ENCODE measurements around the gene AP5B1. TPM values are rescaled to one million over a fixed set of nuclear protein-coding genes. Genes with fewer than 3 reads are reported as not detected.
"Not testable (repeated sequence)": the region's sequence is repeated elsewhere in the genome, so short reads cannot be mapped to it uniquely, and the experiment has no call there.

The AP5B1 gene
- total and polyA plus RNA-seq, 4 donors: 3.3 to 16.7 (median 13.3) TPM

DNA sequence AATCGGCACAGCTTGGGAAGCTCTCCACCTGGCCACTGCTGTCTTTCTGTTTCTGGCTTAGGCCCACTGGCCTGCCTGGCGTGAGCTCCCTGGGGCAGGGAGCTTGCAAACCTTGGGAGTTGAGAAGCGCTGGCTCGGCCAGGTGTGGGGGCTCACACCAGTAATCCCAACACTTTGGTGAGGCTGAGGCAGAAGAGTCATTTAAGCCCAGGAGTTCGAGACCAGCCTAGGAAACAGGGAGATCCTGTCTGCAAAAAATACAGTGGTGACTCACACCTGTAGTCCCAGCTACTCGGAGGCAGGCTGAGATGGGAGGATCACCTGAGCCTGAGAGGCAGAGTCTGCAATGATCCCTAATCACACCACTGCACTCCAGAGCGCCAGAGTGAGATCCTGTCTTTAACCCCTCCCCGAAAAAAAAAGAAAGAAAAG is 4.0 kb downstream of the AP5B1 start:
- ATAC-seq (ENCODE audit: low FRiP score) (no peak), DNase-seq (no peak)
- no peaks in the 10 kb centered on the region for H3K27me3 ChIP-seq (ENCODE audit: control insufficient read depth in 1 of 2, insufficient read depth in 2 of 2, low read length in 1 of 2)
- peaks cover 0 to 4% of the 10 kb centered on the region in 2 donors for H3K36me3 ChIP-seq (ENCODE audit: control insufficient read depth in 1 of 2, insufficient read depth in 2 of 2, low read length in 1 of 2)
- H3K9me3 ChIP-seq (ENCODE audit: control insufficient read depth, low read length): no peaks in the 10 kb centered on the region
- H3K27ac ChIP-seq (ENCODE audit: low read depth in 1 of 2, low read length in 2 of 2): no peak overlapping the region
- 92 to 94% methylated on average over 8 of the region's 8 CpGs for WGBS, 2 donors
- H3K4me3 ChIP-seq (ENCODE audit: low read length in 2 of 2): no peak overlapping the region
- intact Hi-C loops (cut with DNase I): loop anchor here in 1 of 2 donors (5.0 kb wide), 1 partner anchor 41 kb away; no protein-coding TSS in a partner anchor
- H3K4me1 ChIP-seq (ENCODE audit: control insufficient read depth in 1 of 2, insufficient read depth in 2 of 2, low read length in 2 of 2): no peaks in the 10 kb centered on the region

DNA sequence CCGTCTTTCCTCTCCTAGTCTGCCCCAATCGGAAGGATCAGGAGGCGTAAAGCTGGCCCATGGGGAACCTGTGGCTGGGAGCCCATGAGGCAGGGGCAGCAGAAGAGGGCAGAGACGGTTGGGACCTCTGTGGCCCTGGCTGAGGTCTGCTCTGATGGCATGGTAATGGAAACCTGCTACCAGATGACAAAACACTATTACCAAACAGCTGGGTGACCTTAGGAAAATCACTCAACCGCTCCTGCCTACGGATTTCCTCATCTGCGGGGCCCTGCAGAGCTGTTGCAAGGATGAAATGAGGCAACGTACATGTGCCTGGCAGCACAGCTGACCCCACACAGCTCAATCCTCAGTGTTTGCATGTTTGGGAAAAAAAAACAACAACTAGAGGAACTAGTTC is 4.6 kb downstream of the AP5B1 start:
- no peak for ATAC-seq (ENCODE audit: low FRiP score)
- Histone ChIP-seq H3K36me3 (ENCODE audit: control insufficient read depth in 1 of 2, insufficient read depth in 2 of 2, low read length in 1 of 2) (peaks cover 0 to 4% of the 10 kb centered on the region in 2 donors), H3K4me1 (ENCODE audit: control insufficient read depth in 1 of 2, insufficient read depth in 2 of 2, low read length in 2 of 2) (no peaks in the 10 kb centered on the region), H3K27me3 (ENCODE audit: control insufficient read depth in 1 of 2, insufficient read depth in 2 of 2, low read length in 1 of 2) (no peaks in the 10 kb centered on the region), H3K4me3 (ENCODE audit: low read length in 2 of 2) (no peak overlapping the region), H3K27ac (ENCODE audit: low read depth in 1 of 2, low read length in 2 of 2) (no peak overlapping the region), H3K9me3 (ENCODE audit: control insufficient read depth, low read length) (no peaks in the 10 kb centered on the region)
- intact Hi-C loops (cut with DNase I): loop anchor here in 1 of 2 donors (5.0 kb wide), 1 partner anchor 41 kb away; no protein-coding TSS in a partner anchor
- 88 to 90% methylated on average over 8 of the region's 8 CpGs for whole genome bisulfite sequencing, 2 donors
- no peak for DNase-seq

DNA sequence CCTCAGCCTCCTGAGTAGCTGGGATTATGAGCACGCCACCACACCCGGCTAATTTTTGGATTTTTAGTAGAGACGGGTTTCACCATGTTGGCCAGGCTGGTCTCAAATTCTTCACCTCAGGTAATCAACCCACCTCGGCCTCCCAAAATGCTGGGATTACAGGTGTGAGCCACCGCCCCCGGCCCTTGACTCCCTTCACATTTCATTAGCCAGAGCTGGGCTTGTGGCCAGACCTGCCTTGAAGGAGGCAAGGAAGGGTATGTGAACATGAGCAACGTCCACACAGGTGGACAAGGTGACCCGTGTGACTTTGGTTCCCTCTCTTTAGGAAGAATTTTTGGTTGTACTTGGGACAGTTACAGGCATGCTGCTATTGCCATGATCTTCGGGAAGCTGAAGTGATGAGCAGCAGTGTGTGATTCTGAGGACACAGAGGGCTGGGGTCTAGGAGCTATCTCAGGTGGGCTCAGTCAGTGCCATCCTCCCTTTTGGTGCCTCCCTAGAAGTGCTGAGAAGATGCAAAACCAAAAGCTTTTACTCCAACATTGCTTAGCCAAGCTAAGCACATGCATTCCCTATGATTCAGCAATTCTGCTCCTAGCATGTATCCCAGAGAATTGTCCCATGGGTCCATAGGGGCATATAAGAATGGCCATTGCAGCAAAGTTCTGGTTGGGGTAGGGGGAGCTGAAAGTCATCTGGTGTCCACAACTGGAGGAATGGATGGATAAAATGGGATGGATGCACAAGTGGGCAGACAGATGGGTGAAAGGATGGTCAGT is 6.1 kb downstream of the AP5B1 start:
- Histone ChIP-seq H3K36me3 (ENCODE audit: control insufficient read depth in 1 of 2, insufficient read depth in 2 of 2, low read length in 1 of 2) (peaks cover 0 to 4% of the 10 kb centered on the region in 2 donors), H3K9me3 (ENCODE audit: control insufficient read depth, low read length) (no peaks in the 10 kb centered on the region), H3K4me3 (ENCODE audit: low read length in 2 of 2) (no peak overlapping the region), H3K27ac (ENCODE audit: low read depth in 1 of 2, low read length in 2 of 2) (no peak overlapping the region), H3K4me1 (ENCODE audit: control insufficient read depth in 1 of 2, insufficient read depth in 2 of 2, low read length in 2 of 2) (no peaks in the 10 kb centered on the region), H3K27me3 (ENCODE audit: control insufficient read depth in 1 of 2, insufficient read depth in 2 of 2, low read length in 1 of 2) (no peaks in the 10 kb centered on the region)
- 93 to 95% methylated on average over 9 of the region's 9 CpGs for WGBS, 2 donors
- no peak for DNase-seq
- ATAC-seq (ENCODE audit: low FRiP score): no peak
- intact Hi-C loops (cut with DNase I): loop anchor here in 1 of 2 donors (5.0 kb wide), 1 partner anchor 43 kb away; no protein-coding TSS in a partner anchor

DNA sequence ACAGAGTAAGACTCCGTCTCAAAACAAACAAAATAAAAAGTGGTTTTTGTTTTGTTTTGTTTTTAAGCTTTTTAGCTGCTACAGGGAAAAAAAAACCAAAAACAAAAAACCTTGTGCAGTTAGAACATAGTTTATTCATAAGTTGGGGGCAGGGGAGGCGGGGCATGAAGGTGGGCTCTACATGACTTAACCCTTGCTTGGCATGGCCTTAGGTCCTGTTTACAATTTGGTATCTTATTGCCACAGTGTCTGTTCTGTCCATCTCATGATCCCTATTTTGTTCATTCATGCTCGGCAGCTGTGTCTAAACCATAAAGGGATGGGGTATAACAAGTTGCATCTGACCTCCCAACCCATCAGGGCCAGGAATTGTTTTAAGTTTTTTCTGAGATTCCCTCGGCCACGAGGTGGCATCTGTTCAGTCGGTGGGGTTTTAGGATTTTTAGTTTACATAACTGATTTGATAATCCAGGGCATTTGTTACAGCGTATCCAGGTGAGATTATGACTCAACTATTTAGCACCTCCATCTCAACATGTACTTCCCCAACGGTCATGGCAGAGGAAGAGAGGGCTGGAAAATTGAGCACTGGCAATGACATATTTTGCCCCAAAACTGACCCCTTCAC is 6.9 kb downstream of the AP5B1 start:
- Histone ChIP-seq H3K4me3 (ENCODE audit: low read length in 2 of 2) (no peak overlapping the region), H3K4me1 (ENCODE audit: control insufficient read depth in 1 of 2, insufficient read depth in 2 of 2, low read length in 2 of 2) (no peaks in the 10 kb centered on the region), H3K27ac (ENCODE audit: low read depth in 1 of 2, low read length in 2 of 2) (no peak overlapping the region), H3K9me3 (ENCODE audit: control insufficient read depth, low read length) (no peaks in the 10 kb centered on the region), H3K27me3 (ENCODE audit: control insufficient read depth in 1 of 2, insufficient read depth in 2 of 2, low read length in 1 of 2) (no peaks in the 10 kb centered on the region), H3K36me3 (ENCODE audit: control insufficient read depth in 1 of 2, insufficient read depth in 2 of 2, low read length in 1 of 2) (peaks cover 0 to 4% of the 10 kb centered on the region in 2 donors)
- DNase-seq (no peak), ATAC-seq (ENCODE audit: low FRiP score) (no peak)
- WGBS, 2 donors: 70 to 75% methylated on average over 8 of the region's 8 CpGs
- intact Hi-C loops (cut with DNase I): no loop called here

DNA sequence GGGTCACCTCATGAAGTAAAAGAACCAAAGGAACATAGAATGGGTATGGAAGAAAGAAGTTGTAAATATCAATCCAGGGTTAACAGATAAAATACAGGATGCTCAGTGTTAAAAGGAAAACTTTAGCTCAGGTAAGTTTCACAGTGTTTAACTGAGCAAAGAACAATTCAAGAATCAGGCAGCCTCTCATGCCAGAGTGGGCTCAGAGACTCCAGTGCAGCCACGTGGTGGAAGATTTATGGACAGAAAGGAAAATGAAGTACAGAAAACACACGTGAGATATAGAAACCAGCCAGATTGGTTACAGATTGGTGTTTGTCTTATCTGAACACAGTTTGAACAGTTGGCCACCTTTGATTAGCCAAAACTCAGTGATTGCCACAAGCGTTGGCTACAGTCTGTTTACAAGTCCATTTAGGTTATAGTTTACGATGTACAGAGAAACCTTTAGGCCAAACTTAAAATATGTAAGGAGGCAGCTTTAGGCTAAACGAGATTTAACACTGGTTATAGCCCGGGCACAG is 9.1 kb downstream of the AP5B1 start:
- H3K4me3 ChIP-seq (ENCODE audit: low read length in 2 of 2): no peak overlapping the region
- H3K27ac ChIP-seq (ENCODE audit: low read depth in 1 of 2, low read length in 2 of 2): no peak overlapping the region
- H3K27me3 ChIP-seq (ENCODE audit: control insufficient read depth in 1 of 2, insufficient read depth in 2 of 2, low read length in 1 of 2): no peaks in the 10 kb centered on the region
- H3K36me3 ChIP-seq (ENCODE audit: control insufficient read depth in 1 of 2, insufficient read depth in 2 of 2, low read length in 1 of 2): no peaks in the 10 kb centered on the region
- no peak for ATAC-seq (ENCODE audit: low FRiP score)
- no peaks in the 10 kb centered on the region for H3K4me1 ChIP-seq (ENCODE audit: control insufficient read depth in 1 of 2, insufficient read depth in 2 of 2, low read length in 2 of 2)
- no peak for DNase-seq
- no peaks in the 10 kb centered on the region for H3K9me3 ChIP-seq (ENCODE audit: control insufficient read depth, low read length)
- 69 to 70% methylated on average over 6 of the region's 6 CpGs for WGBS, 2 donors
- intact Hi-C loops (cut with DNase I): no loop called here

DNA sequence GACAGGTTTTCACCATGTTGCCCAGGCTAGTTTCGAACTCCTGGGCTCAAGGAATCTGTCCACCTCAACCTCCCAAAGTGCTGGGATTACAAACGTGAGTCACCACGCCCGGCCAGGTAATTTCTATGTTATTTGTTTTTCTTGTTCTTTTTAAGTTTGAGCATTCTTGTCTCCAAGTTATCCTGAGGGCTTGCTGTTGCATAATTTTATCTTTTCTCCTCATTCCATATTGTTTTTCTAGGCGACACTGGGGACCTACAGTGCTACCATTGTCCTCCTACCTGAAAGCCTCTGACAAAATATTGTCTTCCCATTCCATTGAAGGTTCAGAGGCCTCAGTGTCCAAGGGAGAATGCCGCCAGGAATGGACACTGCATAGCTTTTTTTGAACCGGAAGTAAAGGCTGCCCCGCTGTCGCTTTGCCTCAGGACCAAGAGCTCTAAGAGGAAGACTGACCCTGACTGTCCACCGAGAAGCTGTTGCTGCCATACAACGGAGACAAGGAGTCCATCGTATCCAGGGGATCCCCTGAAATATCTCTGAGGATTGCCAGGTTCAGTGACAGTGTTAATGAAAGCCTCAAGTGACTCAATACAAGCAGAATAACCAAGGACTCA is 9.7 kb downstream of the AP5B1 start:
- intact Hi-C loops (cut with DNase I): no loop called here
- no peak for ATAC-seq (ENCODE audit: low FRiP score)
- H3K4me1 ChIP-seq (ENCODE audit: control insufficient read depth in 1 of 2, insufficient read depth in 2 of 2, low read length in 2 of 2): no peaks in the 10 kb centered on the region
- no peak overlapping the region for H3K27ac ChIP-seq (ENCODE audit: low read depth in 1 of 2, low read length in 2 of 2)
- DNase-seq: no peak
- WGBS, 2 donors: 87% methylated on average over 12 of the region's 12 CpGs
- H3K4me3 ChIP-seq (ENCODE audit: low read length in 2 of 2): no peak overlapping the region
- no peaks in the 10 kb centered on the region for H3K36me3 ChIP-seq (ENCODE audit: control insufficient read depth in 1 of 2, insufficient read depth in 2 of 2, low read length in 1 of 2)
- H3K9me3 ChIP-seq (ENCODE audit: control insufficient read depth, low read length): no peaks in the 10 kb centered on the region
- H3K27me3 ChIP-seq (ENCODE audit: control insufficient read depth in 1 of 2, insufficient read depth in 2 of 2, low read length in 1 of 2): no peaks in the 10 kb centered on the region

DNA sequence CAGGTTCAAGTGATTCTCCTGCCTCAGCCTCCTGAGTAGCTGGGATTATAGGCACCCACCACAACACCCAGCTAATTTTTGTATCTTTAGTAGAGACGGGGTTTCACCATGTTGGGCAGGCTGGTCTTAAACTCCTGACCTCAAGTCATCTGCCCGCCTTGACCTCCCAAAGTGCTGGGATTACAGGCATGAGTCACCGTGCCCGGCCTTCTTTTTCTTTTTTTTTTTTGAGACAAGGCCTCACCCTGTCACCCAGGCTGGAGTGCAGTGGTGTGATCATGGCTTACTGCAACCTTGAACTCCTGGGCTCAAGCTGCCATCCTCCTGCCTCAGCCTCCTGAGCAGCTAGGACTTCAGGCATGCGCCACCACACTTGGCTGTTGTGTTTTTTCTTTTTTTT is 13.0 kb downstream of the AP5B1 start:
- H3K4me3 ChIP-seq (ENCODE audit: low read length in 2 of 2); DNase-seq; ATAC-seq (ENCODE audit: low FRiP score); H3K4me1 ChIP-seq (ENCODE audit: control insufficient read depth in 1 of 2, insufficient read depth in 2 of 2, low read length in 2 of 2); H3K27me3 ChIP-seq (ENCODE audit: control insufficient read depth in 1 of 2, insufficient read depth in 2 of 2, low read length in 1 of 2); H3K9me3 ChIP-seq (ENCODE audit: control insufficient read depth, low read length); H3K27ac ChIP-seq (ENCODE audit: low read depth in 1 of 2, low read length in 2 of 2); H3K36me3 ChIP-seq (ENCODE audit: control insufficient read depth in 1 of 2, insufficient read depth in 2 of 2, low read length in 1 of 2): not testable (repeated sequence)
- intact Hi-C loops (cut with DNase I): loop anchor here in 1 of 2 donors (5.0 kb wide), 1 partner anchor 56 kb away; the partner anchor contains the start of gene KAT5
- WGBS, 2 donors: 87 to 90% methylated on average over 5 of the region's 5 CpGs

DNA sequence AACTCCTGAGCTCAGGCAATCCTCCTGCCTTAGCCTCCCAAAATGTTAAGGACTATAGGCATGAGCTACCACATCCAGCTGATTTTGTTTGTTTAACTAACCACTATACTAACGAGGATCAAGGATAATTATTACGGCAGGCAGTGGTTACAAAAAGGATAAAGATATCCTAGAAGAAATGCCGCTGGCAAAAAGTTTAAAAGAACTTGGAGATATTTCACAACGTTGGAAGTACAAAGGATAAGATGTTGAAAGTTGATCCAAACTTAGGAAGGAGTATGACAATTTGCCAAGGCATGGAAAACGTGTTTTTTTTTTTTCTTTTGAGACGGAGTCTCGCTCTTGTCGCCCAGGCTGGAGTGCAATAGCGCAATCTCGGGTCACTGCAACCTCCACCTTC is 13.4 kb downstream of the AP5B1 start:
- ATAC-seq (ENCODE audit: low FRiP score): no peak
- H3K36me3 ChIP-seq (ENCODE audit: control insufficient read depth in 1 of 2, insufficient read depth in 2 of 2, low read length in 1 of 2): no peaks in the 10 kb centered on the region
- intact Hi-C loops (cut with DNase I): loop anchor here in 1 of 2 donors (5.0 kb wide), 1 partner anchor 55 kb away; the partner anchor contains the start of gene KAT5
- no peaks in the 10 kb centered on the region for H3K27me3 ChIP-seq (ENCODE audit: control insufficient read depth in 1 of 2, insufficient read depth in 2 of 2, low read length in 1 of 2)
- H3K4me3 ChIP-seq (ENCODE audit: low read length in 2 of 2): no peak overlapping the region
- no peak for DNase-seq
- no peaks in the 10 kb centered on the region for H3K4me1 ChIP-seq (ENCODE audit: control insufficient read depth in 1 of 2, insufficient read depth in 2 of 2, low read length in 2 of 2)
- WGBS, 2 donors: 77 to 78% methylated on average over 10 of the region's 10 CpGs
- H3K9me3 ChIP-seq (ENCODE audit: control insufficient read depth, low read length): no peaks in the 10 kb centered on the region
- no peak overlapping the region for H3K27ac ChIP-seq (ENCODE audit: low read depth in 1 of 2, low read length in 2 of 2)
